SK-N-MC (cell line): ENCODE results near the gene HUNK.

ENCODE experiments used
- EZH2 ChIP-seq: fragments of 200-600 bp; sonication (generic); IDR thresholded peaks from one replicate; pipeline ENCODE4 v1.6.1; 2017; ENCODE audit warnings: antibody characterized with exemption
- POLR2AphosphoS5 ChIP-seq: IDR thresholded peaks from 2 replicates; pipeline ENCODE4 v1.6.1; 2012; ENCODE audit warnings: mild to moderate bottlenecking, low read depth, low read length, borderline replicate concordance

- no peak for TF ChIP-seq POLR2AphosphoS5
- TF ChIP-seq EZH2 = no peak
Observed at GRCh38 chr21:31829736-31830472, 42.9 kb upstream of the HUNK start.
